ENCODE data around the gene TMEM17. TPM values are rescaled to one million over a fixed set of nuclear protein-coding genes. Genes with fewer than 3 reads are reported as not detected.

TMEM17 gene
- total RNA-seq, 1 experiment from 2014 or later = 3.2 TPM

GRCh38 chr2:62467475-62468321 is 38.3 kb downstream of the TMEM17 start:
- H3K27ac ChIP-seq (ENCODE audit: low read depth, low read length) = no peak overlapping the region
- POLR2A ChIA-PET = interaction anchor here (0.7 kb wide), 1 partner anchor 270 kb away, joined by 3 read pairs; no protein-coding TSS in a partner anchor
- H3K9me3 ChIP-seq (ENCODE audit: control insufficient read depth in 1 of 2, insufficient read depth in 1 of 2, low read depth in 1 of 2, low read length in 2 of 2) = no peaks in the 10 kb centered on the region
- TF ChIP-seq EGR1 (IDR thresholded peaks at IDR 0.05; ENCODE audit: low read depth) (no peak), ZNF274 (IDR thresholded peaks at IDR 0.05; ENCODE audit: low read depth, low read length) (no peak), SIN3A (IDR thresholded peaks at IDR 0.05; ENCODE audit: low read depth) (no peak), CEBPB (IDR thresholded peaks at IDR 0.05; ENCODE audit: low read depth) (no peak), RAD21 (IDR thresholded peaks at IDR 0.05; ENCODE audit: low read depth) (no peak), CTCF (IDR thresholded peaks at IDR 0.05 in 2 of 3, conservative IDR thresholded peaks at IDR 0.05 in 1 of 3; ENCODE audit: borderline replicate concordance in 1 of 3, insufficient read depth in 1 of 3, low read depth in 2 of 3, low read length in 2 of 3) (no peak), REST (IDR thresholded peaks at IDR 0.05; ENCODE audit: low read depth) (no peak), SP1 (IDR thresholded peaks at IDR 0.05; ENCODE audit: low read depth) (no peak), POLR2AphosphoS5 (IDR thresholded peaks at IDR 0.05; ENCODE audit: low read depth, low read length) (no peak)
- no peak overlapping the region for H3K4me2 ChIP-seq (ENCODE audit: low read length)
- H4K20me1 ChIP-seq (ENCODE audit: insufficient read depth) = no peaks in the 10 kb centered on the region
- no peak overlapping the region for H3K9ac ChIP-seq (ENCODE audit: low read length)
- no peak for ATAC-seq
- no peaks in the 10 kb centered on the region for H3K36me3 ChIP-seq (ENCODE audit: control insufficient read depth in 1 of 2, insufficient read depth in 2 of 2, low read length in 2 of 2)
- no peak overlapping the region for H2AFZ ChIP-seq (ENCODE audit: low read depth, low read length, poor library complexity, severe bottlenecking)
- DNase-seq (ENCODE audit: low read depth, low spot score) = no peak
- intact Hi-C loops (cut with micrococcal nuclease) = no loop called here
- BruUV-seq (replicated peaks) = no TSS peak
- no peaks in the 10 kb centered on the region for H3K27me3 ChIP-seq (ENCODE audit: insufficient read depth, low read length)
- no peaks in the 10 kb centered on the region; the same call in 1 of the 2 replicates for H3K9me2 ChIP-seq (ENCODE audit: insufficient read depth)
- RAD21 ChIA-PET (ENCODE audit: low non-redundant PET in 1 of 2, low total read pairs in 2 of 2, uncharacterized antibody in 2 of 2, unreplicated experiment in 2 of 2) = no interaction called here
- H3K4me3 ChIP-seq (replicated peaks in 1 of 2; ENCODE audit: low read depth in 1 of 2, low read length in 2 of 2) = no peak overlapping the region
- CTCF ChIA-PET = interaction anchor here (1.4 kb wide), 1 partner anchor 10 kb away, joined by 4 read pairs; no protein-coding TSS in a partner anchor
- H3K79me2 ChIP-seq (ENCODE audit: insufficient read depth, low read length) = no peaks in the 10 kb centered on the region
- H3K4me1 ChIP-seq (ENCODE audit: control insufficient read depth in 1 of 2, insufficient read depth in 2 of 2, low read length in 2 of 2) = peaks cover 25 to 48% of the 10 kb centered on the region in 2 experiments
